Adrenal gland (tissue), 5 donors: Measurements from ENCODE around the gene MCM7.

ENCODE experiments used
- CTCF ChIP-seq, 6 experiments: fragments of 450-650 bp in 4 of 6; fragments of 200-600 bp in 2 of 6; sonication (generic) in 1 of 6; IDR thresholded peaks; 1 replicate in 5 of 6; 2 replicates in 1 of 6; pipeline versions ENCODE4 v1.5.1 to v1.8.0; 2016 to 2021; ENCODE audit warnings: antibody characterized with exemption in 6 of 6, mild to moderate bottlenecking in 2 of 6, moderate library complexity in 1 of 6
- POLR2A ChIP-seq, 2 donors: fragments of 450-650 bp; IDR thresholded peaks; one replicate each; pipeline ENCODE4 v1.6.1; 2017; ENCODE audit warnings: antibody characterized with exemption in 2 of 2, mild to moderate bottlenecking in 2 of 2, moderate library complexity in 1 of 2
- donor health status: DM: no; HTN: no; CAD: no.

- TF ChIP-seq CTCF (IDR thresholded peaks at IDR 0.05) (no peak), POLR2A (IDR thresholded peaks at IDR 0.05) (no peak)
Observed at GRCh38 chr7:100093925-100094486, 7.2 kb downstream of the MCM7 start.
